Globus pallidus (tissue), 1 donor: ENCODE results near the gene RPP40.

ENCODE experiments used
- DNase-seq: peaks from one replicate; pipeline ENCODE4 v3.0.0-alpha.2; 2015; ENCODE audit warnings: low spot score

RPP40 gene

DNA sequence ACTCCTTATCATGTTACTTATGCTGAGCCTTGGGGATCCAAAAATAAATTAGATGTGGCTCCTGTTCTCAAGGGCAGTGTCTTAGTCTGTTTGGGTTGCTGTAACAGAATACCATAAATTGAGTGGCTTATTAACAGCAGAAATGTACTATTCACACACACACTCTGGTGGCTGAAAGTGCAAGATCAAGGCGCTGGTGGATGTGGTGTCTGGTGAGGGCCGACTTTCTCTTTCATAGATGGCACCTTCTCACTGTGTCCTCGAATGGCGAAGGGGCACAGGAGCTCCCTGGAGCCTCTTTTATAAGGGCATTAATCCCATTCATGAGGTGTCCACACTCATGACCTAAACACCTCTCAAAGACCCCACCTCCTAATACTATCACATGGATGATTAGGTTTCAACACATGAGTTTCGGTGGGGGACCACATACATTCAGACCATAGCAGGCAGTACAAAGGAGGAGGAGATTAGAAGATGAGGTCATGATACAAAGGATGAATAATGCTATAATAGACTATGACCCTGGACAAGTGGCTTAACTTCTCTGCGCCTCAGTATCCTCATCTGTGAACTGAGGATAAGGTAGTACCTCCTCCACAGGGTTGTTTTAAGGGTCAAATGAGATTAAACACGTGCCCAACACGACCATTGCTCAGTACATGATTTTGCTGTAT lies 34.1 kb downstream of the RPP40 start:
- DNase-seq, result no peak

DNA sequence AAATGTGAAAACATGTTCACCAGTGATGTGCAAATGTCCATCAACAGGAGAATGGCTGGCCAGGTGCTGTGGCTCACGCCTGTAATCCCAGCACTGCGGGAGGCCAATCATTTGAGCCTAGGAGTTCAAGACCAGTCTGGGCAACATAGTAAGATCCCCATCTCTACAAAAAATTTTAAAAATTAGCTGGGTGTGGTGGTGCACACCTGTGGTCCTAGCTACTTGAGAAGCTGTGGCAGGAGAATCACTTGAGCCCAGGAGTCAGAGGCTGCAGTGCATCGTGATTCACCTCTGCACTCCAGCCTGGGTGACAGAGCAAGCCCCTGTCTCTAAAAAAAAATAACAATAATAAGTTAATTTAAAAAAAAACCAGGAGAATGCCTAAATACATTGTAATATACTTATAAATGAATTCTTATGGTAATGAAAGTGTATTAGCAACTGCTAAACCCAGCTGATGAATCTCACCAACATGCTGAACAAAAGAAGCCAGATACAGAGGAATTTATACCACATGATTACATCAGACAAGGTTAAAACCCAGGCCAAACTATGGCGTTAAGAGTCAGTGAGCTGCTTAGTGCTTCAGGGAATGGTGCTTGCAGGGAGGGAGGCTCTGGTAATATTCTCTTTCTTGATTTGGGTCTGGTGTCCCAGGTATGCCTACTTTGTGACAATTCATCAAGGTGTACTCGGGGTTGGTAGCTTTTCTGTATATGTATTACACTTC lies 36.4 kb downstream of the RPP40 start:
- no peak for DNase-seq

DNA sequence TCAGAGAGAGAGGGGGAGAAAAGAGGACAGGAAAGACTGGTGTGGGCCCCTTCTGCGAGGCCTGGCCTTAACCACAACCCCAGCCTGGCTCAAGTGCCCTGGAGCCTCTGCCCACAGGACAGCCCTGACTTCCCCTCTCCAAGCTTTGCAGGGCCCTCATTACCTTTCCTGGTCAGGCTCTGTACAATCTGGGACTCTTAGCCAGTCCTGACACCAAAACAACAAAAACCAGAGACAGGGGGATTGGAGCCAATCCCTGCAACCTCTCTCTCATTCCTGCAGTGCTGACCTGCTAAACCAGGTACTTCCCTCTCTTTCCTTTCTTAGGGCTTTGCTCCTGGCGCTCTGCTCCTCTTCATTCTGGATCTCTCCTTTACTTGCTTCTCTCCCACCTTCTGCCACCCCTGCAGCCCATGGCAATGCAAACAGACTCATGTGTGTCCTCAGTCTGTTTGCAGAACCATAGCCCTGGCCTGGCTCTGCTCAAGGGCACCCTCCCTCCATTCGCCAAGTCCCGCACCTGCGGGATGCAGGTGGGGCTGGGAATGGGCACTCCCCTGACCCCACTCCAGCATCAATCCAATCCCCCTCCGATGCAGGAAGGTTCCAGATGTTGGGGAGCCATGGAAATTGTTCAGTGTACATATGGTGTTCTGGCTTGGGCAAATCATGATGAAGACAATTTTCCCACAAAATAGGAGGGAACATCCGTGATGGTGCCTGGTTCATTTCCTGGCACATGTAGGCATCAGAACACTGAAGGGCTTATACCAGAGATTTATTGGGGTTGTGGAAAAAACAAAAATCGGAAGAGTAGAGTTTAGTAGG lies 38.1 kb downstream of the RPP40 start:
- no peak for DNase-seq

DNA sequence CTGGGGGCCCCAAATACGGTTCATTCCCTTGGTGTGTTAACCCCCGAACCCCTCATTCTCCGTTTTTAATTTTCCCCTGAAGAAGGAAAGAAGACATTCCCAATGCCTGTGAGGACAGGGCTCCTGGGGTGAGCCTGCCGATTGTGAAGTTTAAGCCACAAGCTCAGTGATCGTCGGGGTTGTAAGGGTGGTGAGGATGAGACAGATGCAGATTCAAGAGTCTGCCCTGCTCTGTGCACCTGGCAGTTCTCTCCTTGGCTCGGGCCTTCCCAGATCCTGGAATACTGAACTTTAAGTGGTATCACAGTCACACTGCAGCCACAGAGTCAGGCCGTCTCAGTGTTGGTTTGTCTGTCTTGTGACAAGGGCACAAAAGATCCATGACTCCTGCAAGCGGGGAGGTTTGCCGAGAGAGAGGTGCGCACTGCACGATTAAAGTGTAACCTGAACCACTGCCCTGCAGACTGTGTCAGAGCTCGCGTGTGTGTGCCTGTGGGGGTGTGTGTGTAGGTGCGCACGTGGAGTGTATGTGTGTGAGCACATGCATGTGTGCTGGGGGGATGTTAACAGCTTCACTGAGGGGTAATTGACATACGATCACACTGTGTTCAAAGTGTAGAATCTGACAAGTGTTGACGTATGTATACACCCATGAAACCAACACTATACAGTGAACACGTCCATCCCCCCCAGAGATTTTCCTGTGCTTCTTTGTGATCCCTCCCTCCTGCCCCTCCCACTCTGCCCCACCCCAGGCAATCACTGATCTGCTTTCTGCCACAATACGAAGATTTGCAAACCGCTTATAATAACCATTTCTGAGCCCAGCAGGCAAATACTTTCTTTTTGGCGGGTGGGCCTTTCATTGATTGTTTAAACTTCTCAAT lies 38.9 kb downstream of the RPP40 start:
- DNase-seq, result no peak

DNA sequence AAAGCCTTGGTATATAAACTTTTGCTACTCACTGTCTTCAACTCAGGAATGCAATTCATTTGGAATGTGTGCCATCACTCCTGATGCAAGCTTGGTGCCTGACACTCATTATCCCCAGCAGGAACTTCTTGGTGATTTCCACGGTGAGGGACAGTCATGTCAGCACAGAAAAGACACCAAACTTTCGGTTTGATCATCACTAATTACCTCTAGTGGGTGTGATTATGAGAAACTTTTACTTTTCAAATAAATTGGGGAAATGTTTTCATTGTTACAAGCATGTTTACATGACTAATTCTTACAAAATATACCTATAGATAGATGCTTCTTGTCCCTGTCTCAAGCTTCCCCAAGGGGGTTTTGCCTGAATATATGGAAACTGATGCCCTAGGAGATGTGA lies 40.9 kb downstream of the RPP40 start:
- DNase-seq, result no peak

DNA sequence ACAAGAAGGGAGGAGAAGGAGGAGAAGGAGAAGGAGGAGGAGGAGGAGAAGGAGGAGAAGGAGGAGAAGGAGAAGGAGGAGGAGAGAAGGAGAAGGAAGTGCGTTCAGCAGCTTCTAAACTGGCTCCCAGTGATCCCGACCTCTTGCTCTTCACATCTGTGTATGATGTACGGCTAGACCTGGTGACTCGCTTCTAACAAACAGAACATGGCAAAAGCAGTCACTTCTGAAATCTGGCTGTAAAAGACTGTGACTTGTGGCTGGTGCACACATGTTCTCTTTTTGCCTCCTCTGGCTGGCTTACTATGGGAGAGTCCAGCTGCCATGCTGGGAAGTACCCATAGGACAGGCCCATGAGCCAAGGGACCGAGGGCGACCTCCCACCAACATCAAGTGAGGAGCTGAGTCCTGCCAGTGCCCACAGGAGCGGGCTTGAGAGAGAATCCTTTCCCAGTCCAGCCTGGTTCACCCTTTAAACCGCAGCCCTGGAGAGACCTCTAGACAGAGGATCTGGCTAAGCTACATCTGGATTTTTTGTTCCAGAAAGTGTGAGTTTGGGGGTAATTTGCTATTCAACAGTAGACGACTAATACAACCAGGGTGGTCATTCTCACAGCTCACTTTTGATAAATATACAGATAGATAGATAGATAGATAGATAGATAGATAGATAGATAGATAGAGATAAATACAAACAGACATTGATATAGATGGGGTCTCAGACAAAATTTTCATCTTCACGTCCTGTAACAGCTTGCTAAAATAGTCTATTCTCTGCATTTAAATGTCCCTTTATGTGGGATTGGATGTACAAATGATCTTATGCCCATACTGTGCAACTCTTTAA lies 42.3 kb downstream of the RPP40 start:
- no peak for DNase-seq

DNA sequence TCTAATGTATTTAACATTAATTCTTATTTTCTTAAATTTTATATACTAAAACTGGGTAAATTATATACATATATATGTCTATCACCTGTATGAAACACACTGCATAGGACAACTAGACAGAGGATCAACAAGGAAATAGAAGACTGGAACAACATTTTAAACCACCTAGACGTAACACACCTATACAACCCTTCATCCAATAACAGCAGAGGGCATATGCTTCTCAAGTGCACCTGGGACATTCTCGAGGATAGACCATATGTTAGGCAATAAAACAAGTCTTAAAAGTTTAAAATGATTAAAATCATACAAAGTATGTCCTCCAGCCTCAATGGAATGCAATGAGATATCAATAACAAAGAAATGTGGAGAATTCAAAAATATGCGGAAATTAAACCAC lies 45.2 kb downstream of the RPP40 start:
- no peak for DNase-seq

DNA sequence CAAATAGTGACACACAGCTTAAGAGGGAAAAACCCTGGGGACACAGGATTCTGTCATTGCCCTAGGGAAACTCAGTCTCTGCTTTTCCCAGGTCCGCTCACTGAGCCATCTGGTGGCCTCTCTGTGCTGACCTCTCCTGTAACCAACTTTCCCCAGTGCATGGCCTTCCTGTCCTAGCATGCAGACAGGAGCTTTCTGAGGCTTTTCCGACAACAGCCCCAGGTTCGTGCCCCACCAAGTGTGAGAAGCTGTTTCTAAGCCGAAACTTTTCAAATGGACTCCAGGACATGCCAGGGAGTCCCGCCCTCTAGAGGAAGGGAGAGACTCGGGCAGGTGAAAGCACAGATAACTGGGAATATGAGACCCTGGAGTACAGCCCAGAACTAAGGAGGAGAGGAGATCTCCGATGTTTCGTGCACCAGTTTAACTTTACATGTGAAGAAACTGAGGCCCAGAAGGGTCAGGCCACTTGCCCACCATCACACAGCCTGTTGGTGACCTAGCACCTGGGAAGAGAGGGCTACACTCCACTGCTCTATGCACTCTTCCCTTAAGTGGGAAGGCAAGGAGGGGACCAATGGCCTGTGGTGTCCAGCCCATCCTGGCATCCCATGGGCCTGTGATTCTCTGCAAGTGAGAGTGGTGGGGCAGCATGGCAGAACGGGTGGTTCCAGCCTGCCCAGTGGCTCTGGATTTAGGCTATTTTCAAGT lies 46.2 kb downstream of the RPP40 start:
- no peak for DNase-seq

DNA sequence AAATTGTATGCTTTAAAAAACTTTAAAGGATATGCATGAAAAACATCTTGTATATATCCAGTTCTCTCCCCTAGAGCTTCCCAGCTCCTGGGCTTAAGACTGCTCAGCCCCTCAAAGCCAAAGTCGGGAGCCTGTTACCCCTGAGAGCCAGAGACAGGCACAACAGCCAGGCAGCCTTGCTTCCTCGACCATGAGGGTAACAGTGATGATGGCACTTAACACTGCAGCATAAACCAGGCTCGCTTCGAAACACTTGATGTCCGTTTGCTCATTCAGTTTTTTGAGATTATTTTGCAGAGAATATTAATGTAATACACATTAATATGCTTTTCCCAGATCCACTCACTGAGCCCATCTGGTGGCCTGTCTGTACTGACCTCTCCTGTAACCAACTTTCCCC lies 47.2 kb downstream of the RPP40 start:
- DNase-seq, result no peak

DNA sequence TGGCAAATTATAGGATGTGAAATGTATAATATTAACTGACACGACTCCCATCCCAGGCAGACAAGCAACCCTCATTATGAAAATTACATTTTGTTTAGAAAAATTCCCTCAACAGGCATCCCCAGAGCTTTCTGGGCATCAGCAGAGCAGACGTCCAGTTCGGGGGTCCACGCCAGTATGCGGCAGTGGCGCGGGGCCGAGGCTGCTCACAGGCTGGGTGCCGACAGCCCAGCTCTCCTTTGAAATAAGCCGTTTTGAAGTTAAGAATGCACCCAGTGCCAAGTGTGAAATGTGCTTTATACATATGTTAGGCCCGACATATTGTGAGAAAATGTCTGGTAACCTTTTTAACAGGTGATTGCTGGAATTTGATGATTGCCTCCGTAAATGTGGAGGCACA lies 50.4 kb downstream of the RPP40 start:
- no peak for DNase-seq

DNA sequence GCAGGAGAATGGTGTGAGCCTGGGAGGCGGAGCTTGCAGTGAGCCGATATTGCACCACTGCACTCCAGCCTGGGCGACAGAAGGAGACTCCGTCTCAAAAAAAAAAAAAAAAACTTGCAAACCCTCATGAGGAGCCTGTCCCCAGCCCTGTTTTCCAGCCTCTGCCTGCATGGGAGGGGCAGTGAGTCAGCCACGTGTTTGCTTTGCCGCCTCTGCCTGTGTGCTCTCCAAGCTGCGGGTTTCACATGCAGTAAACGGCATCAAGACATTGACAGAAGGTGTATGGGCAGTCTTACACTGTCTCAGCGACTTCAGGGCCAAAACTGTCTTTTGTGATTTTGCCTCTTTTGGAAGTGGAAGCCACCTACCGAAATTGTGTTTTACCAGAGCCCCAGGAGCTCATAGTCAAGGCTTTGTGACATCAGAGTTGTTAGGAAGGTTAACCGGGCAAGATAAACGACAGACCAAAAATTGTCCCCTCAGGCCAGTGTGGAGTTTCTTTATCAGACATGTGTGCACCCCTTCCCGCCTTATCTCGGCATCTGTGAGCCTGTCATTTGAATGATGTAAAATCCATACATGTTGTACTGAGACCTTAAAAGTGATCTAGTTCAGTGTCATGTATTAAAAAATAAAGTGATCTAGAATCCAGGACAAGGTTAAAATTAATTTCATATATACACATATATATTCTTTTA lies 52.9 kb downstream of the RPP40 start:
- no peak for DNase-seq

DNA sequence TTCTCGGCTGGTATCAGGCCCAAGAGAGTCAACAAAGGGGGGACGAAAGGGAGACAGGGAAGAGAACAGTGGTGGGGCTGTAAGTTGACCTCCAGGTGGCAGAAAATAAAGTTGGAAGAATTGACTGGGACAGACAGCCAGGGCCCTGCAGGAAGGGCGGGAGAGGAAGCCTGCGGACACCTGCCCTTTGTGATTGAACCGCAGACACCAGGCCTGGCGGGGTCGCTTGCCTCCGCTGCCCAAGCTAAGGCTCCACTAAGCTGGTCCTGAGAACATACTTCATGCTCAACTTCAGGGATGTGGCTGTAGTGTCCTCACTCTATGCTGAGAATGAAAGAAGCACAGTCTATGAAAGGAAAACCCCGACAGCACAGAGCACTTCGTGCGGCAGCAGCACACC lies 53.8 kb downstream of the RPP40 start:
- no peak for DNase-seq

DNA sequence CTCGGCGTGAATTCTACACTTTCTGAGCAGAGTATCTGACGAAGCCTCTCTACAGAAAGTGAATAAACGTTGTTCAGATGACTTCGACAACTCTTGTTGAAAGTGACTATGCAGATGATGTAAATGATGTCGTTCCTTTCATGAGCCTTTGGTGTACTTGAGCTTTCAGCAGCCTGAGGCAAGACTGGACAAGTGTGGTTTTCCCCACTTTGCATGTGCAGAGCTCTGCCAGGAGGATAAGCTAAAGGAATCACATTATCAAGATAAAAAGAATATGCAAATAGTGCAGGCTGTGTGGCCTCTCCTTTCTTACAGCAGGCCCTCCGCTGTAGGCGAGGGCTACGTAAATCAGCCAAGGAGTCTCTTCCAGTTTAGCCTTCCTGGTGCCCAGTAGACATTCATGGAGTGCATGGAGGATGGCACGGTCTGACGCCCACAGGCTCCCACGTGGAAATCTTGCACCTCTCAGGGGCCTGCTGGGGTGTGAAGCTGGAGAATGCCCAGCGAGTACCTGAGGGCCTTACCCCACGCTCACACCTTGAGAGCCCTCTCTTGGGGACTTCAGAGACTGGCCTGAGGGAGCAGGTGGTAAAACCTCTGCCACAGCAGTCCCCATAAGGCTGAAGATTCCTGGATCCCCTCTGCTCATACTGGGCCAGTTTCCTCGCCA lies 54.9 kb downstream of the RPP40 start:
- DNase-seq, result no peak

DNA sequence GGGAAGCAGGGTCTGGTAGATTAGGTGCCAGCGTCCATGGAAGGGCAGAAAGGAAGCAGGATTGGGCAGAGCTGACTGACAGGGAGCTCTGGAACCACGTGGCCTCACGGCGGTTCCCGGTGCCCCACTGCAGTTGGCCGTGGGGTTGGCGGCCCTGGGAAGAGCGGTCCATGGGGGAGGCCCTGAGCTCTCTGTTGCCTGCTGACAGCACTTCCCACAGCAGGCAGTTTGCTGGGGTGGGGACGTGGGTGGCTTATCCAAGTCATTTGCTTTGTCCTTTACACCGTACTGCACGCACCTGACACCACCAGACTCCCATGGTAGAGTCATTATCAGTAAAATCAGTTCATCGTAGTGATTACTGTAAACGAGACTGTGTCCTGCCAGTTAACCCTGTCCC lies 56.1 kb downstream of the RPP40 start:
- no peak for DNase-seq

DNA sequence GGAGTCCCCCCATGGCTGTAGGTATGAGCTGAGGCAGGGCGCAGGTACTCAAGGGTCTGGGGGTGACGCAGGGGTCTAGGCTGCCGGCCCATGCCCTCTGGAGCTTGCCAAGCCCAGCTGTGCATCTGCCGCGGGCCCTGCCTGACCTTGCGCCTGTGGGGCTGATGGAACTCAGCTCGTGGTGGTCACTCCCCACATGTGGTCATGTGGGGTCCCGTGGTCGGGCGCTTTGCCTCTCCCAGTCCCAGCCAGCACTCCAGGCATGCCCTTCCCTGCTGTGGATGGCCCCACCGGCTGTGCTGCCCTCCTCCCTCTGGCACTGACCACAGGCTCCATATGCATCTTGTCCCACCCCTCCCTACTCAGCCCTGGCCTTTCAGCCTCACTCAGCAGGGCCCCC lies 57.3 kb downstream of the RPP40 start:
- no peak for DNase-seq
